Superior temporal gyrus (tissue), 1 donor: ENCODE measurements around the gene SPTAN1.

Experiments
- DNase-seq: peaks from one replicate; pipeline ENCODE4 v3.0.0-alpha.2; 2016; ENCODE audit errors: extremely low spot score

The SPTAN1 gene

DNA sequence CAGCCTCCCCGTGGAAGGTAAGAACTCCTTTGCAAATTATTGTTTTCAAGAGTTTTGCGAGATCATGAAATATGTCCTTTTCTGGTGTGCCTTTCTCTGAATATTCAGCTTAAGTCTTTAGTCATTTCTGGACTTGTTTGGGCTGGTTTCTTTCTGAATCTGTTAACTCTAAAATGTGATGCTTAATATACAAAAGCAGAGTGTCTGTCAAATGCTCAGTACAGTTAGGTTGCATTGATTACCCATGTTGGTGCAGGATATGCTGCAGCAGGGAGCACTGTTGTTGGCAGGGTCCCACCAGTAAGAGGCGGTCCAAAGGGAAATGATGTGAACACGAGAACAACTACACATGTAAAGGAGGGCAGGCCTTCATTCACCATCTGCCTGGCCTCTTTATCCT, 47.7 kb downstream of the SPTAN1 start:
- DNase-seq = no peak

DNA sequence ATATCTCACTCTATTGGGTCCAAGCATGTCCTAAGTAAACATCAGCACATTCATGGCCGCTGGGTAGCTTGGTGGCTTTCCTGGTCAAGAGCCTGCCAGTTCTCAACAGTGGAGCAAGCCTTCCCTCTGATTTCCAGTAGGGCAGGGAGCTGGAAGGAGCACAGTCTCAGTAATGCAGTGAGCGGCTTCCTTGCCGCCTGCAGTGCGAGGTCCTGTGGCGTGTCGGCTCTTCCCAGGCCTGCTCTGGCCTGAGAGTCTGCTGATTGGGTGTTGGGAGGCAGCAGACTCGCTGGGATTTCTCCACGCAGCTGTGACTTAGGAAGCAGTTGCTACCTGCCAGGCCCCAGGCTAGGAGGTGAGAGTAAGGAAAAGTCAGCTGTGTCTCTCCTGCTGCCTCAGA, 51.3 kb downstream of the SPTAN1 start:
- DNase-seq = no peak

- peak; percentile 85 for DNase-seq
Measured at GRCh38 chr9:128607642-128608350, 55.4 kb downstream of the SPTAN1 start.

DNA sequence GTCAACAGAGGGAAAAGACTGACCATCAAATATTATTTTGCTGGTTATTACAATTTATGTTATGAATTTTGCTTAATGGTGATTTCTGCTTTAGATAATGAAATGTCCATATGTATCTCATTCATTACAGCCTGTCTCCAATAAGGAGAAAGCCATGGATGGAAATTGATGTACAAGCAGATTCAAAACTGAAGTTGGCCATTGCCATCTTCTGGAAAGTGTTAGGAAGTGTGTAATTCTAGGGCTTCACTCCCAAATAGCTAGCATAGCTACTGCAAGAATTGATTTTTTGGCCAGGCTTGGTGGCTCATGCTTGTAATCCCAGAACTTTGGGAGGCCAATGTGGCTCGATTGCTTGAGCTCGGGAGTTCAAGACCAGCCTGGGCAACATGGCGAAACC, 58.5 kb downstream of the SPTAN1 start:
- no peak for DNase-seq

- DNase-seq = no peak
Measured at GRCh38 chr9:128611600-128612394, 59.4 kb downstream of the SPTAN1 start.

GRCh38 chr9:128614728-128615127, 62.3 kb downstream of the SPTAN1 start:
- DNase-seq = no peak

DNA sequence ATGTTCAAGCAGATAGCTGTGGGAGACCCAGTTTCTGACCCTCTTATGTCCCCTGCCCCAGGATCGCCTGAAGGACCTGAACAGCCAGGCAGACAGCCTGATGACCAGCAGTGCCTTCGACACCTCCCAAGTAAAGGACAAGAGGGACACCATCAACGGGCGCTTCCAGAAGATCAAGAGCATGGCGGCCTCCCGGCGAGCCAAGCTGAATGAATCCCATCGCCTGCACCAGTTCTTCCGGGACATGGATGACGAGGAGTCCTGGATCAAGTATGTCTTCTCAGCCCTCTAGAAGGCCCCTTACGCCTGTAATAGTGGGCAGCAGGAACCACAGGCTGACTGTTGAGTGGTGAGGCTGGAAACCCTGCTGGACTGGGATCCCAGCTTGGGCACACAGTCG, 63.2 kb downstream of the SPTAN1 start:
- no peak for DNase-seq

DNA sequence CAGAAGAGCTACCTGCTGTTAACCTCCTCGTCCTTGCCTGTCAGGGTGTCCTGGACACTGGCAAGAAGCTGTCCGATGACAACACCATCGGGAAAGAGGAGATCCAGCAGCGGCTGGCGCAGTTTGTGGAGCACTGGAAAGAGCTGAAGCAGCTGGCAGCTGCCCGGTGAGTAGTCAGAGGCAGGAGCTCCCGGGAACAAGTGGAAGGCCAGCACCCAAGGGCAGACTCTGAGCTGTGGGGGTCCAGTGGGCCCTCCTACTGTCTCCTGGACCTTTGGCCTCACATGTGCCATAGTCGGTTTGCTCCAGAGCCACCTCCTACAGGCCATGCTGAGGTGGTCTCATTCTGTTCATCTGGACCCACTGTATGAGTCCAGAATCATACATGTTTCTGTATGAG, 65.6 kb downstream of the SPTAN1 start:
- DNase-seq = no peak

DNA sequence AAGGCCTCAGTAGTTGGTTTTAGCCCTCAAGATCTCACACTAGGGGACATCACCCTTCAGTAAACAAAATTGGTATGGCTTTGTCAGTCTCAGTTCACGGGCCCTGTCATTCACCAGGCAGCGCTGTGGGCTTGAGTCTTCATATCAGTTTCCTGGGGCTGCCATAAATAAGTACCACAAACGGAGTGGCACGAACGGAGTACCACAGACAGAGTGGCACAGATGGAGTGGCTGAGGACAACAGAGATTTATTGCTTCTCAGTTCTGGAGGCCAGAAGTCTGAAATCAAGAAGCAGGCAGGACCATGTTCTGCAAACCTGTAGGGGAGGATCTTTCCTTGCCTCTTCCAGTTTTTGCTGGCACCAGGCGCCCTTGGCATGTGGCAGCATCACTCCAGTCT, 66.7 kb downstream of the SPTAN1 start:
- no peak for DNase-seq

GRCh38 chr9:128619779-128620178, 67.4 kb downstream of the SPTAN1 start:
- no peak for DNase-seq

GRCh38 chr9:128621730-128622455, 69.5 kb downstream of the SPTAN1 start:
- DNase-seq = no peak

DNA sequence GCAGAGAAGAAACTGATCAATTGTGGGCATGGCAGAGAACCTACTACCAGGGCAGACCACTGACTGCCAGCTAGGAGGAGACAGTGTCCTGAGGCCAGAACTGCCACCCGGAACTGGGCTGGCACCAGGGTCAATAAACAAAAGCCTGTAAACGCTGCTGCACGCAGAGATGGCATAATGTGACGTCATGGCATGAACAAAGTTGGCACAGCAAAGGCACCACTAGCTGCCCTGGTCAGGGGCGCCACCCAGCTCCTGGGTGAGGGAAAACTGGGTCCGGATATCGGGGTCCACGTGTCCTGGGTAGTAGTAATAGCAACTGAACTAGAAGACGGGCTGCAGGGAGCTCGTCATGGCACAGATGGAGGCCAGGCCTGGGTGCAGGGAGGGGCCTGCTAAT, 72.2 kb downstream of the SPTAN1 start:
- DNase-seq = no peak

GRCh38 chr9:128625391-128626146, 73.2 kb downstream of the SPTAN1 start:
- DNase-seq = no peak

DNA sequence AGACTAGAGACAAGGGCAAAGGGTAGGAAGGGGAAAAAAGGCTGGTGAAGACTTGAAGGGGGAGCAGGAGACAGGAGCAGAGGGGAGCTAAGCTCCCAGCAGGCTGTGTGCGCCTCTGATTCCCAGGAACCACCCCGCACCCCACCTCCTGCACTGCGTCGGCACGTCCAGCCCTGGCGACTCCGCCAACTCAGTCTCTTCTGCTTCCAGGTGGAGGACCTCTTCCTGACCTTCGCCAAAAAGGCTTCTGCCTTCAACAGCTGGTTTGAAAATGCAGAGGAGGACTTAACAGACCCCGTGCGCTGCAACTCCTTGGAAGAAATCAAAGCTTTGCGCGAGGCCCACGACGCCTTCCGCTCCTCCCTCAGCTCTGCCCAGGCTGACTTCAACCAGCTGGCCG, 73.8 kb downstream of the SPTAN1 start:
- no peak for DNase-seq

- no peak for DNase-seq
Measured at GRCh38 chr9:128627127-128627715, 74.8 kb downstream of the SPTAN1 start.

DNA sequence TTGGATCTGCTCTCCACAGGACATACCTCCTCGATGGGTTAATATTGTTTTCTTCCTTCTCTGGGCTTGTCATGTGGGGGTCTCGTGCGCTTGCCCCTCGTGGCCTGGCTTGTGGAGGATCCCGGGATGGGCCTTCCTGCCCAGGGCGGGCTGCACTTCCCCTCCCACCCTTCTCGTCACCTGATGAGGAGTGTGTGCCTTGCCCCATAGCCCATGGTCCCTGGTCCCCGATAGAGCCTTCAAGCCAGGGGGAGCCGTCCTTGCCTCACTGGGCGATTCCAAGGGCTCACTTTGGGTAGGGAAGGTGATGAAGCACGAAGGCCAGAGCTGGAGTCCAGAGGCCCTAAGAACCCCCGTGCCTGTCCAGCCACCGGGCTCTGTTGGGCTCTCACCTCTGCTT, 75.5 kb downstream of the SPTAN1 start:
- no peak for DNase-seq

DNA sequence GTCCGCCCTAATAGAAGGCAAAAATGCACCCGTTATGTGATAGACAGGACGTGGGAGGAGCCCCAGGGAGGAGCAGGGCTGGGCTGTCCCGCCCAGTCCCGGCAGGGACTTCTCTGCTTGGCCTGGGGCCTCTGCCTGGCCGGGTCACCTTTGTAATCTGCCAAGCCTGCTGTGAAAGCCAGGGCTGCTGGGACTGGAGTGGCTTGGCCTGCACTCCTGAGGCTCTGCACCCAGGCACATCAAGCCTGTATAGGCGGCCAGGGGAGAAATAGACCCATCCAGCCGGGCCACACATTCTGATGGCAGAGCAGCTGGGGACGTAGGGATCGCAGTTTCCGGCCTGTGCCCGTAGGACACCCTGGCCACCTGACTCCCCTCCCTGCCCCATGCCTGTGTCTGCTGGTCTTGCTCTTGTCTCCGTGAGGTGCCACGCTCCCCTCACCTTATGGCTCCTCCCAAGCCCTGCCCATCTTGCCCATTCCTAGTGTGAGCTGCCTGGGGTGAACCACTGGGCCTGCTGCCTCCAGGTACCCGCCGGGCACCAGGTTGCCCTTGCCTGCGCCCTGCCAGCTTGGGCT, 76.2 kb downstream of the SPTAN1 start:
- DNase-seq = no peak

GRCh38 chr9:128629136-128629535, 76.7 kb downstream of the SPTAN1 start:
- no peak for DNase-seq

DNA sequence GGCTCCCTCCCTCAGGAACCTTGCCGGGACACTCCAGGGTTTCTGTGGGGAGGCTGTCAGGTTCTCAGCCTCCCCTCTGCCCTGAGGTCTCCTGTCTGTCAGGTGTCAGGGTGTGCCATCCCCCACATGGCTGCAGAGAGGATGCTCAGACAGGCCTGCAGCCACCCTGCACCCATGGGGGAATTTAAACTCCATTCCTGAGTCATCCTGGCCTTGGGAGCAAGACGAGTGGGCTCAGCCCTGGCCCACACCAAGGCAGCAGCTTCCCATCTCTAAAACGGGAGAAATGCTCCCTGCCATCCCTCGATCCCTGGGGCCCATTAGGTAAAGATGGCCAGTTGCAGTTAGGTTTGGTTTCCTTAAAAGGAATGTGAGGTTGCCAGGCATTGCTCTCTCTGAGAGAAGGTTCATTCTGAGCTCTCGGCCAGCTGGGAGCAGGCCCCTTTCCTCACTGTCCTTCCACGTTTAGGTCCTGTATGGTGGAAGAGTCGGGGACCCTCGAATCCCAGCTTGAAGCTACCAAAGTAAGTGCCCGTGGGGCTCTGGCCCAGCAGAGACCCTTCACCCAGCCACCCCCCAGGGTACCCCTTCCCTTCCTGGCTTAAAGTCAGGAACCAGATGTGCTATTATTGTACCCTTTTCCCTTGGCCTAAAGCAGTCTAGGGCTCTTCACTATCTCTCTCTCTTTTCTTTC, 77.6 kb downstream of the SPTAN1 start:
- DNase-seq = no peak

DNA sequence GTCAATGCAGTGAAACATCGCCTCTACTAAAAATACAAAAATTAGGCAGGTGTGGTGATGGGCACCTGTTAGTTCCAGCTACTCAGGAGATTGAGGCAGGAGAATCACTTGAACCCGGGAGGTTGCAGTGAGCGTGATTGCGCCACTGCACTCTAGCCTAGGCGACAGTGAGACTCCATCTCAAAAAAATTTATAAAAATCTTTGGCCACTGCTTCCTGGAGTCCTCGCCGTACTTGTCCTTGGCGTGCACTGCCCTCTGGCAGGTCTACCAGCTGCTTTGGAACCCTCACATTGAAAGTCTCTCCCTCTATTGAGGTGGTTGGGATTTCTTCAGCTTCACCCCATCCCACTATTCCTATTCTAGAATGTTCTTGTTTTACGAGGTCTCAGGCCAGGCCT, 79.2 kb downstream of the SPTAN1 start:
- no peak for DNase-seq

DNA sequence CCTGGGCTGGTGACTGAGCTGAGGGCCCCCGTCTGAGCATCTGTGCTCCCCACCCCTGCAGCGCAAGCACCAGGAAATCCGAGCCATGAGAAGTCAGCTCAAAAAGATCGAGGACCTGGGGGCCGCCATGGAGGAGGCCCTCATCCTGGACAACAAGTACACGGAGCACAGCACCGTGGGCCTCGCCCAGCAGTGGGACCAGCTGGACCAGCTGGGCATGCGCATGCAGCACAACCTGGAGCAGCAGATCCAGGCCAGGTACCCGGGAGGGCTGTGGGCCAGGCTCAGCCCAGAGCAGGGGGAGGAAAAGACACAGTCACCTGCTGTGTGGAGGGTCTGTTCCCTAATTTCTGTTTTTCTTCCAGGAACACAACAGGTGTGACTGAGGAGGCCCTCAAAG, 79.7 kb downstream of the SPTAN1 start:
- no peak for DNase-seq
